ELR (cell line): ENCODE results near the gene TBC1D20.
"Not testable (repeated sequence)": the region's sequence is repeated elsewhere in the genome, so short reads cannot be mapped to it uniquely, and the experiment has no call there.

Experiments used
- DNase-seq: peaks from one replicate; pipeline ENCODE4 v3.0.0-alpha.2; 2015; ENCODE audit warnings: low read depth

TBC1D20 gene

DNA sequence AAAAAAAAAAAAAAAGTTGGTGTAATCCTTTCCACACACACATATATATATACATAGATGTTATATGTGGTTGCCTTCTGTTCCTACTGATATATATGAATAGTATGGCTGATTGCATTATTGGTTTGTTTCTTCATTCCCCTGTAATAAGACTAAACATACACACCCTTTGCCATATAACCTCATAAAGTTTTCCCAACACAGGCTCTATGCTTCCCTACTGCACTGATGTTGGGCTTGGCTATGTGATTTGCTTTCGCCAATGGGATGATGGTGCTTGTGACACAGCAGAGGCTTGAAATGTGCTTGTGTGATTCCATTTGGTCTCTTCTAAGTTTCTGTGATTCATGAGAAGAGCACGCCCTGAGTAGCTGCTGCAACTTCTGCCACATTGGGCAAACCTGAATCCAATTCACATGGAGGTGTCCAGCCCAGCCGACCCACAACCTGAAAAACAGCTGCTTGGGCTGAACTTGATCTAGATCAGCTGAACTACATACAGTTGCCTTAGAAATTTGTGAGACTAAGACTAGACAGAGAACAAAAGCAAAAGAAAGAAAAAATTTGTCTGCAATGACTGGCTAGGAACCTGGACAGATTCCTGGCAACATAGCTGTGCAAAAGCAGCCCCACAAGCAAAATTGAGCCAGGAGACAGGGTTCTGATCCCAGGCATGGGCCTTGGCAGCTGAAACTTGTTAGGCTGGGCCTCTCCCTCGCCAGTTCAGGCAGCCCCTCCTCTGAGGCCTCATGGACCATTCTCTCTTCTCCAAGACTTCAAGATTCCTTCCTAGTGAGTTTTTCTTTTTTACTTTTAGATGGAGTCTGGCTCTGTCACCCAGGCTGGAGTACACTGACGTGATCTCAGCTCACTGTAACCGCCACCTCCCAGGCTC lies 13.4 kb upstream of the TBC1D20 start:
- no peak for DNase-seq

DNA sequence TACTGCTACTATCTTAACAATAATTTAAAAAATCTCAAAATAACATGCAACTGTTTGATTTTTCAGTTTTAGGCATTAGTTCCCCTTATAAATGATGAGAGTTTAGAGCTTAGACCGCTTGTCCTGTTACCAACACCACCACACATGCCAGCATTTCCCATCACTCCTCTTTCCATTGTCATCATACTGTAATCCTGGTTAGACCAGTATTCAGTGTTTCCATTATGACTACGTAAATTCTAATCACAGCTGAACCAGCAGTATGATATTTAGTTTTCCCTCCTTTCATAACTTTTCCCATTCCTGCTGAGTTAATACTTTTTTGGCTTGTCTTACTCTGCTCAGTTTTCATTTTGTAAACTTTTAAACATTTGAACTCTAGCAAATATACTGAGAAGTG lies 12.2 kb upstream of the TBC1D20 start:
- no peak for DNase-seq

DNA sequence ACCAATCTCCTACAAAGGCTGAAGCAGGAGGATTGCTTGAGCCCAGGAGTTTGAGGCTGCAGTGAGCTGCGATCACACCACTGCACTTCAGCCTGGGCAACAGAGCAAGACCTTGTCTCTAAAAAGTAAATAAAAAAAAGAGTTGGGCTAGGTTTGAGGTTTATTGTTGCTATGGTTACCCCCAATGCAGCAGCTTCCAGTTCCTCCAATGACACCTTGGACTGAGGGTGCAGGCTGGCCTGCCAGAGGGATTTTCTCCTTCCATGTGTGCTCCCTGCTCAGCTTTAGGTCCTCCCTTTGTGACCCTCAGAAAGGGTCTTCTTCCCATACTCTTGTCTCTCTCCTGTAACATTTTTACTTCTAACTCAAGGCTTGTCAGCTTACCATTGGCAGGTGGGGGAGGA lies 10.6 kb upstream of the TBC1D20 start:
- DNase-seq: no peak

- DNase-seq: no peak
These were observed 10.0 kb upstream of the TBC1D20 start for GRCh38 chr20:472137-472846.

DNA sequence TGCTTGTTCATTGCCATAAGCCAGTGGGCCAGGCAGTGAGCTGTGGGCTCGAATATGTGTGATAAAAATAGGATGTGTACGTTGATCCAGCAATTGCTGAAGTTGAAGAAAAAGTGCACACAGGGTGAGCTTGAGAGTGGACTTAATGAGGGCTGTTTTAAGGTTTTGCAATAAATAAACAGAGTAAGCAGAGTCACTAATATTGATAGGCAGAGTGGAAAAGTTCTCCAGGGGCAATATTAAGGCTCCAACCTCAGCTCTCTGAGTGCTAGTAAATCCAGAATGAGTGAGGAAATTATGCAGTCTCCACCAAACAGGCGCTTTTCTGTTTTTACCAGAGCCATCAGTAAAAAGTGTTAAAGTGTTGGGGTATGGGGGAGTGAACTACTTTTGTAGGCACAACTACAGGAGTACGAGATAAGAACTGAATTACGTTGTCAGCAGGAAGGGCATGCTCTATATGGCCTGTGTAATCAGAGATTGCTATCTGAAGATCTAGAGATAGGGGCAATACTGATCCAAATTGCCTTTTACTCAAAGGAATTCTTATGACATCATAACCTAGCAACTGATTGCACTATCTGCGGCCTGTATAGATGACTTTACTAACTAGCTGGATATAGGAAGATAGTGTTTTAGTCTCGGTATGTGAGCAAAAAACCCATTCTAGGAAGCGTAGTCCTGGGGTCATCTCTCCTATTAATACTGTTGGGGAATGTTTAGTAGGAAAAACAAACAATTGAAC lies 7.6 kb upstream of the TBC1D20 start:
- DNase-seq: no peak

DNA sequence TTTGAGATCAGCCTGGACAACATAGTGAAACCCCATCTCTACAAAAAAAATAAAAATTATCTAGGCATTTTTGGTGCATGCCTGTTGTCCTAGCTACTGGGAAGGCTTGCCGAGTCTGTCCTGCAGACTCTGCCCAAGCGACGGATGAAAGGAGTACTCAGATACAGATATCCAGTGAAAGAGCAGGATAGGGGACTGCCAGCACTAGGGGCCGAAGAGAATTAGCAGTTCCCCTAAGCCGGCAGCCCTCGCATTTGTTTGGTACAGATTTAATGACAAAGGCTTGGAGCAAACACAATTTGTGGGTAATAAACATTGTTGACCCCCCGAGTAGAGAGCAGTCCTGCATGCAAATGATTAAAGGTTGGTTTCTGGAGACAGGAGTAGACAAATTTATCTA lies 5.4 kb upstream of the TBC1D20 start:
- no peak for DNase-seq

- peak; percentile 59 for DNase-seq
These were observed 807 bp downstream of the TBC1D20 start for GRCh38 chr20:461254-462198.

DNA sequence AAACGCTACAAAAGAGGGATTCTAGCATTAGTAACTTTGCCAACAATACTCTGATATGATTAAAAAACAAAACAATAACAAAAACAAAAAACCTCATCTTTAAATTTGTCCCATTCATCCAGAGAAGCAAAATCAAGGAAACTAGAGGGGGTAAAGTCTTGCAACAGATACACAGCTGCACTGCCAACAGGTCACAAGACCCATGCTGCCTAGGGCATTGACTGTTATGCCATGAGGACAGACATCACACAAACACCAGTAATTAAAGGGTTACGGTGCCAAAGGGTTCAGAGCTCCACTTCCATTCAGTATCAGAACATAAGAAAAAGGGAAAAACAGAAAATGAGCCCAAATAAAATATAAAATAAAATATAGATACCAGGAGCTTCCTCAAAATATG lies 1.6 kb downstream of the TBC1D20 start:
- DNase-seq: peak; percentile 28

- no peak for DNase-seq
These were observed 2.2 kb downstream of the TBC1D20 start for GRCh38 chr20:460180-460579.

DNA sequence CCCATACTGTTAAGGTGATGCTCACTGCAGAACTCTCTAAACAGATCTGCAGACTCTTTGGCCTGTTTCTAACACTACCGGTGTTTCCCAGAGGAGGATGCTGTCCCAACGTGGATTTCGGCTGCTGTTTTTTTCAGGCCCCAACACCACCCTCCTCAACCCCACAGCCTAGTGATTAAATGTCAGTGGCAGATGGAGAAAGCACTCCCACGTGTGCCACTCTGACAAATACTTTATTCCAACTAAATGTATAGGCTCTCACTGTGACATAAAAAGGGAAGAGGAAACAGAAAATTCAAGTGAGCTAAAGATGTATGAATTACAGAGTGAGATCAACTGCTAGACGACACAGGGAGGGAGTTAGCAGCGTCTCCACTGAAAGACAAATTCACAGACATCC lies 3.6 kb downstream of the TBC1D20 start:
- DNase-seq: no peak

GRCh38 chr20:454951-455350 lies 7.4 kb downstream of the TBC1D20 start:
- no peak for DNase-seq

- DNase-seq: not testable (repeated sequence)
These were observed 10.3 kb downstream of the TBC1D20 start for GRCh38 chr20:452021-452420.

- DNase-seq: no peak
These were observed 16.6 kb downstream of the TBC1D20 start for GRCh38 chr20:445514-446336.

GRCh38 chr20:444862-445426 lies 17.4 kb downstream of the TBC1D20 start:
- peak; percentile 76 for DNase-seq

- no peak for DNase-seq
These were observed 18.2 kb downstream of the TBC1D20 start for GRCh38 chr20:444117-444516.

- DNase-seq: no peak
These were observed 19.0 kb downstream of the TBC1D20 start for GRCh38 chr20:443223-443775.

- peak; percentile 40 for DNase-seq
These were observed 21.7 kb downstream of the TBC1D20 start for GRCh38 chr20:440636-441035.

GRCh38 chr20:440148-440547 lies 22.2 kb downstream of the TBC1D20 start:
- DNase-seq: no peak

GRCh38 chr20:438571-439469 lies 23.5 kb downstream of the TBC1D20 start:
- DNase-seq: no peak
